ENCODE measurements around the gene ACTMAP. TPM values are rescaled to one million over a fixed set of nuclear protein-coding genes. Genes with fewer than 3 reads are reported as not detected.

ACTMAP gene
- total and polyA plus RNA-seq, 2 of the 8 experiments (the other 6 are each of a cell fraction or from before 2014, with no cell fraction given), result 24.1 to 26.5 TPM

GRCh38 chr19:40735013-40735771 lies 15.1 kb downstream of the ACTMAP start:
- Histone ChIP-seq H3K36me3 (ENCODE audit: control insufficient read depth in 2 of 4, insufficient read depth in 4 of 4, low read length in 3 of 4) (peaks cover 3 to 28% (median 20%) of the 10 kb centered on the region in 4 experiments; a peak in 5 of 8 replicates), H3K79me2 (ENCODE audit: control insufficient read depth in 1 of 2, insufficient read depth in 2 of 2, low read length in 2 of 2) (no peaks in the 10 kb centered on the region), H3K23ac (ENCODE audit: insufficient read length) (no peak overlapping the region), H4K91ac (replicated peaks; ENCODE audit: insufficient read length, low read length) (no peak overlapping the region), H4K5ac (ENCODE audit: insufficient read length, low read depth, low read length) (no peak overlapping the region), H2BK20ac (ENCODE audit: low read length) (no peak overlapping the region), H3K27ac (ENCODE audit: low read depth, low read length) (no peak overlapping the region), H2BK5ac (ENCODE audit: low read depth, low read length) (no peak overlapping the region), H3K23me2 (ENCODE audit: low read depth, low read length) (no peaks in the 10 kb centered on the region), H3K4me1 (replicated peaks in 1 of 4; ENCODE audit: control insufficient read depth in 3 of 4, insufficient read depth in 4 of 4, low read length in 3 of 4) (no peaks in the 10 kb centered on the region; a peak in 1 of 7 replicates), H3K27me3 (replicated peaks in 1 of 4; ENCODE audit: control insufficient read depth in 3 of 4, extremely low read depth in 1 of 4, insufficient read depth in 3 of 4, low read length in 3 of 4) (no peaks in the 10 kb centered on the region), H3K14ac (ENCODE audit: insufficient read length) (no peak overlapping the region), H3K9ac (replicated peaks in 1 of 4; ENCODE audit: extremely low read depth in 1 of 4, low read depth in 3 of 4, low read length in 3 of 4) (no peak overlapping the region), H2AK5ac (ENCODE audit: low read depth, low read length) (no peak overlapping the region), H2BK120ac (replicated peaks; ENCODE audit: low read depth, low read length) (no peak overlapping the region), H2BK15ac (ENCODE audit: low read length) (no peak overlapping the region), H3K9me3 (ENCODE audit: insufficient read depth in 2 of 2, low read depth in 1 of 2, low read length in 1 of 2) (no peaks in the 10 kb centered on the region), H4K8ac (ENCODE audit: extremely low read depth, insufficient read depth, low read length) (no peak overlapping the region; the same call in 1 of the 2 replicates), H3K4me2 (ENCODE audit: insufficient read depth in 1 of 2, low read depth in 2 of 2, low read length in 2 of 2) (no peak overlapping the region), H2BK12ac (ENCODE audit: low read depth, low read length) (no peak overlapping the region), H3K79me1 (ENCODE audit: low read depth, low read length) (no peaks in the 10 kb centered on the region; the same call in 1 of the 2 replicates), H3K4ac (replicated peaks; ENCODE audit: insufficient read length, low read depth, low read length) (no peak overlapping the region), H2AFZ (ENCODE audit: low read length) (no peak overlapping the region), H3K56ac (replicated peaks; ENCODE audit: insufficient read length, low read depth, low read length) (no peak overlapping the region), H3K4me3 (ENCODE audit: extremely low read depth in 1 of 4, insufficient read depth in 2 of 4, low read depth in 3 of 4, low read length in 4 of 4) (no peak overlapping the region), H3K18ac (ENCODE audit: extremely low read depth, low read length) (no peak overlapping the region), H4K20me1 (replicated peaks in 1 of 2; ENCODE audit: control insufficient read depth in 1 of 2, insufficient read depth in 2 of 2, low read length in 2 of 2) (peaks cover 0 to 6% of the 10 kb centered on the region in 2 experiments)
- ChIA-PET CTCF (ENCODE audit: partially characterized antibody) (interaction anchor here (1.3 to 2.0 kb wide), 6 partner anchors 8 to 32 kb away, joined by 3 to 6 read pairs (median 4); partner anchors contain the start of genes COQ8B and ITPKC), POLR2A (ENCODE audit: partially characterized antibody) (interaction anchor here (1.3 to 3.0 kb wide), 6 partner anchors 10 to 32 kb away, joined by 4 to 10 read pairs (median 7); partner anchors contain the start of gene ACTMAP)
- no peak for DNase-seq (ENCODE audit: low read depth in 1 of 2, low spot score in 2 of 2)
- TF ChIP-seq CHD1 (IDR thresholded peaks at IDR 0.05; ENCODE audit: low read depth, low read length) (no peak), SP2 (IDR thresholded peaks at IDR 0.05; ENCODE audit: low read length) (no peak), RFX5 (IDR thresholded peaks at IDR 0.05; ENCODE audit: borderline replicate concordance, low read depth, low read length) (no peak)
- TF ChIP-seq, protein P1, sequence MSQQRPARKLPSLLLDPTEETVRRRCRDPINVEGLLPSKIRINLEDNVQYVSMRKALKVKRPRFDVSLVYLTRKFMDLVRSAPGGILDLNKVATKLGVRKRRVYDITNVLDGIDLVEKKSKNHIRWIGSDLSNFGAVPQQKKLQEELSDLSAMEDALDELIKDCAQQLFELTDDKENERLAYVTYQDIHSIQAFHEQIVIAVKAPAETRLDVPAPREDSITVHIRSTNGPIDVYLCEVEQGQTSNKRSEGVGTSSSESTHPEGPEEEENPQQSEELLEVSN (IDR thresholded peaks at IDR 0.05), result no peak
- TF ChIP-seq, protein P2, sequence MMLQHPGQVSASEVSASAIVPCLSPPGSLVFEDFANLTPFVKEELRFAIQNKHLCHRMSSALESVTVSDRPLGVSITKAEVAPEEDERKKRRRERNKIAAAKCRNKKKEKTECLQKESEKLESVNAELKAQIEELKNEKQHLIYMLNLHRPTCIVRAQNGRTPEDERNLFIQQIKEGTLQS (IDR thresholded peaks at IDR 0.05; ENCODE audit: insufficient read depth, low read depth, low read length), result no peak
- FAIRE-seq, result no peak
- 92% methylated on average over 11 of the region's 11 CpGs; no CpG with 5 or more reads in 1 of the 2 experiments for WGBS, 2 experiments (ENCODE audit: extremely low coverage in 1 of 2, insufficient coverage in 1 of 2, insufficient read length in 1 of 2, insufficient replicate concordance in 2 of 2, low coverage in 1 of 2, low lambda C conversion rate in 2 of 2, missing lambda C conversion rate in 1 of 2)

Measured in H1 (cell line).